GM19023 (cell line): Measurements from ENCODE around the gene BCL7B.
"Not testable (repeated sequence)": the region's sequence is repeated elsewhere in the genome, so short reads cannot be mapped to it uniquely, and the experiment has no call there.

Source experiments
- ATAC-seq: cut with Tn5 transposase; IDR thresholded peaks from one replicate; pipeline ENCODE4 v1.9.1; 2021; ENCODE audit warnings: mild to moderate bottlenecking, moderate library complexity; ENCODE audit not compliant: unreplicated experiment

BCL7B gene

DNA sequence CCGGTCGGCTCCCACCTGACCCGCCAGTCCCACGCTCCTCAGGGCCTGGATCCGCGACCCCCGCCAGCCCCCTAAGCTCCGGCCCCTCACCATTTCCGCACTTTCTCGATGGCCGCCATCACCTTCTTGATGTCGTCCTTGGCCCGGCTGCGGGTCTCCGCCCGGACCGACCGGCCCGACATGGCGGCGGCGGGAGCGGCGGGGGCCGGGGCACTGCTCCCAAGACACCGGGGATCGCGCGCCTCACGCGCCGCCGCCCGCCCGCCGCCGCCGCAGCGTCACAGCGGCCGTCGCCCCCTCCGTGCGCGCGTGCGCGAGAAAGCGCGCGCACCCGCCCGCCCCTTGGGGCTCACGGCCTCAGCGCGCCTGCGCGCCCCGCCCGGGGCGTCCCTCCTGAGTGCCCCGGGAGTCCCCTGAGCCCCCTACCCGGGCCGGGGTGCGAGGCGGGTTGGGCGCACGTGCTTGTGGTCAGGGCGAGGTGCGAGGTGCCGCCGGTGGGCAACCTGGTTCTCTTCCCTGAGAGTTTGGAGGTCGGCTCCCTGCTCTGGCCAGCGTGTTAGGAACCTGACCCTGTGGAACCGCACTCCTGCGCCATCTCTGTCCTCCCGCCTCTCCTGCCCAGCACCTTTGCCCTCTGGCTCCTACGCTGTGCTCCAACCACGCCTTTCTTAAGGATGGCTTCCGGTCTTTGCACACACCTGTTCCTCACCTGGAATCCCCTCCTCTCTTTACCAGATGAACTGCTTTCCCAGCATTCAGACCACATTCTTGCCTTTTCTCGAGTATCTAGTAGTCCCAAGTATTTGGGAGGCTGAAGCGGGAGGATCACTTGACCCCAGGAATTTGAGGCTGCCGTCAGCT lies at the start of gene BCL7B:
Gene BCL7B, minus strand, starts transcription at position 294 of the 861 bp plus-strand sequence. Its CDS starts 112 bp downstream, at position 182.
- peak; percentile 60 for ATAC-seq

DNA sequence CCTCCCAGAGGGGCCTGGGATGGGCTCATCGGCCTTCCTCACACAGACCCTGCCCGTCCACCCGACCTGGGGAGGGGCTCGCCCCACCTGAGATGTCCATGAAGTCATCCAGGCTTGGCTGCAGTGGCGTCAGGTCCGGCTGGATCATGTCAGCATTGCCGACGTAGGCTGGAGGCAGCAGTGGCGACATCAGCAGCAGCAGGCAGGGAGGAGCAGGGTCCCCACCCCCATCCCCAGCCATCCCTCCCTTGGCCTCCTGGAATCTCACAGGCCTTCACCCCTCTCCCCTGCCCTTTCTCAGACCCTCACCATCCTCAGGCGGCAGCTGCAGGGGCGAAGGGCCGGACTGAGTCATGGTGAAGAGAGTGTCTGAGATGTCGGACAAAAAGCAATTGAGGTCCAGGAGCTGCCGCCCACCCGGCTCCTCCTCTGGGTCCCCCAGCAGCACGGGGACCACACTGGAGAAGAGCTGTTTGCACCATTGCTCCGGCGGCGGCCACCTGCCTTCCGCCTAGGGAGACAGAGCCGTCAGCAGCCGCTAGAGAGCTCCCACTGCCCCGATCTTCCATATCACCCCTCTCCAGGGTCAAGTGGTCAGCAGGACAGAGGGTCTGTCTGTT lies 48.2 kb upstream of the BCL7B start:
- ATAC-seq: no peak

DNA sequence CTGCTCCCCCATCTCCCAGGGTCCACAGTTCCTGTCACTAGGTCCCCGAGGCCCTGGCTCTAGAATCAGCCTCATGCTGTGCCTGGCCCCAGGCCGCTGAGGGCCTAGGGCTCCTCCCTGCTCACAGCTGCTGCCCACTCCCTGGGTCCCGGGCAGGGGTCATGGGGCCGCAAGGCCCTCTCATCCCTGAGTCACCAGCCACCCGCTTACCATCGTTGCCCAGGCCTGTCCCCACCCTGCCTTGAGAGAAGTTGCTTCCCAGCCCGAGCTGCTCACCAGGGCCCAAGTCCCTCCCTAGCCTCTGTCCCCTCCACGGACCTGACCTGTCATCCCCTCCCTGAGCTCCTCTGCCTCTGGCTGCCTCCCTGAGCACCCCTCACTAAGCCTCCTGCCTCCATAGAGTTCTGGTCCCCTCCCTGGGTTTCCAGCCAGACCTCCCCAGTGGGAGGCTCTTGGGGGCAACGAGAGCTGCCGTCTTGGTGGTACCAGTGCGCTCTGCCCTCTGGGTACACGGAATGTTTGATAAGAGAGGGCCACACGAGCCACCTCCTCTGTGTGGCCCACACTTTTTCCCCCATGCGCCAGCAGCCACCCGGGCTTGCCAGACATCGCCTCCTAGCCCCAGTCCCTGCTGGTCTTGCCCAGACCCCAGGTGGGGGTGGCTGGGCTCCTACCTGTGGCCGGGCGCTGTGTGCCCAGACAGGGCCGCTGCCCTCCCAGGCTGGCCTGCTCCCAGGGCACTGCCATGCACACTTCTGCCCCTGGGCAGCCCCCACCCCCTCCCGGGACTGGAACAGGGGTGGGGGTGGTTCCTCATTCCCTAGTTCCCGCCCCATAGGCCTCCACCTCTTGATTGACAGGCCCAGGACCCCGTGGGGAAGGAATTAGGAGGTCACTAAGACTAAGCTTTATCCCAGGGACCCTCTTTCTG lies 45.5 kb upstream of the BCL7B start:
- no peak for ATAC-seq

DNA sequence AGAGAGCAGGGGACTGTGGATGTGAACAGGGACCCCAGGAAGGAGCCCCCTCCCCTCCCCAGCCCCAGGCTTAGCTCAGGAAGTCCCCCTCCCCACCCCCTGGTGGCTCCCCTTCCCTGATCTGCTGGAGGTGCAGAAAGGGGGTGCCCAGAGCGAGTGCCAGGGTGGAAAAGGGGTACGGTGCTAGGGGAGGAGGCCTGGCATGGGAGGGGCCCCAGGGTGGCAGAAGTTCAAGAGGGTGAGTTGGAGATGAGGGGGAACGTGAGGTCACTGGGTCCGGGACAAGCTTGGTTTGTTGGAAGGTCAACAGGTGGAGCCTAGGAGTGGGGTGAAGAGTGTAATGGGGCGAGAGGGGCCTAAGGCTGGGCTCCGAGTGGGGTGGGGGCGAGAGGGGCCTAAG lies 42.4 kb upstream of the BCL7B start:
- no peak for ATAC-seq

DNA sequence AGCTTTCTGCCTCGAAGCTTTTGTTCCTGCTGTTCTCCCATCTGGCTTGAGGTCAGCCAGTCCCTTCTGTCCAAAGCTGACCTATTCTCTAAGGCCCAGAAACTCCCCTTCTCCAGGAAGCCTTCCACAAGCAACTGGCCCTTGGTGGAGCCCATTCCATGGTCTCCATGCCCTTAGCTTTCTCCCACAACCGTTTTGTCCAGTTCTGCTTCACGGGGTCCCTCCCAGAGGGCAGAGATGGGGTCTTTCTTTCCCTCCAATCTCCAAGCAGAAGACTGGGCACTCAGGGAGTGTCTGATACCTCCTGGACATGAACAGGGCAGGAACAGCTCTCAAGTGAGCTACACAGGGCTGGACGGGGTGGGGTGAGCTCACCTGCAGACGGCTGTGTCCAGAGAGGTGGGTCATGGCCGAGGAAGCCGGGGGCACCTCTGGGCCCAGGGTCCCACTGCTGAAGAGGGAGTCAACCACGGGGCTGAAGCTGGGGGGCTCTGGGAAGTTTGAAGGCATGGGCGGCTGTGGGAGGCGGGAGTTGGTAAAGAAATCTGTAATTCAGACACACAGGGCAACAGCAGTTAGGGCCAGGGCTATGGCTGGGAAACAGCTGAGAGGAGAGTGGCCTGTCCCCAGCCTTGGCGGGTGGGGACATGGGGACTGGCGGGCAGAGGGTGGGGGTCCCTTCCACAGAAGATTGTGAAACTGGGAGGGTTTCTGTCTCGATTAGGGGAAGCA lies 41.8 kb upstream of the BCL7B start:
- no peak for ATAC-seq

DNA sequence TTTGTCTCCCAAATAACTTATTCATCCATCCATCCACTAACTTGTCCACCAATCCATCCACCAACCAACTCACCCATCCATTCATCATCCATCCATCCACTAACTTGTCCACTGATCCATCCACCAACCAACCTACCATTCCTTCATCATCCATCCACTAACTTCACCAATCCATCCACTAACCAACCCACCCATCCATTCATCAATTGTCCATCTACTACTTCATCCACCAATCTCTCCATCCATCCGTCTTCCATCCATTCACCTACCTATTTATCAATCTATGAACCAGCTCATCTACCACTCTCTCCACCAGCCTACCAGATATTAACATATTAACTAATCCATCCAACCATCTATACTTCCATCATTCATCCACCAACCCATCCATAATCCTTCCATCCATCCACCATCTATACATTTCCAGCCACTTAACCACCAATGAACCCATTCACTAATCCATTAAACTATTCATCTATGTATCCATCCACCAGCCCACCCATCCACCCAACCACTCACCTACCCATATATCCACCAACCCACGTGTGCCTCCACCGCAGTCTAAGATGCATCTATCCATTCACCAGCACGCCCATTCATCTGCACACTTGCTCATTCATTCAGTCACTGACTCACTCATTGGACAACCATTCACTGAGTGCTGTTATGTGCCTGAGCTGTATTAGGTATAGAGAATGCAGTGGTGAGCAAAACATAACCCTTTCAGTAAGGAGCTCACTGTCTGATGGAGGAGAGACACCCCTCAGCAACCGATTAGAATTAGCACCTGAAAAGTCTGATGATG lies 40.7 kb upstream of the BCL7B start:
- no peak for ATAC-seq

DNA sequence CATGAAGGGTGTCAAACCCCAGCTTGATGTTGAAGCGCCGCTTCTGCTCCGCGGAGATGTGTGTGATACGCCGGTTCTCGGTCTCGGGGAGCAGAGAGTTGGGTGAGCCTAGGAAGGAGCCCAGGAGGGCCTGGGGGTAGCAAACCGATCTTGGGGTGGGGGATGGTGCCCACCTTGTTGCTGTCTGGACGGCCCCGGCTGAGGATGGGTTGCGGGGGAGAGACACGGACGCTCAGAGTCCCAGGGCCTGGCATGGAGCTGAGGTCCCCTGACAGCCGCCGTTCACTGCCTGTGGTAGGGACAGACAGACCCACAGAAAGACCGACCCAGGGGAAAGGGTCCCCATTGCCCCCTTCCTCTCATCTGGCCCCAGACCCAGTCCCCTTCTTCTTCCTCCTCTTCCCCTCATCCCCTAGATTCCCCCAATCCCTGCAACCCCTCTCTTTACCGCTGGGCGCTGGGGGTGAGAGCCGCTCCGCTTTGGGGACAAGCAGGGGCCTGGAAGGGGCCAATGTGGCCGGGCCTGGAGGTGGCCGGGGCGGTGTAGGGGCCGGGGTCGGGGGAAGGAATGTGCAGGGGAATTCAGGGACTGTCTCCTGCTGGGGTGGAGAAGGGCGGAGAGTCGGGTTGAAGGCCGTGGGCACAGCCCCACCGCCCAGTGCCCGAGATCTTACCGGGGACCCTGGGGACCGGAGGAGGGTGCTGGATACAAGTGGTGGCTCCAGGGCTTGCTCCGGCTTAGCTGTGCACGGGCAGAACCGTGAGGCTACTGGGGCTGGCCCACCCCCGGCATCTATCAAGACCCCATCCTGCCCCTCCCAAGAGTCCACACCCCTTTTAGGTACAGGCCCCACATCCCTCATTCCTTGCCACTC lies 38.9 kb upstream of the BCL7B start:
- ATAC-seq: no peak

DNA sequence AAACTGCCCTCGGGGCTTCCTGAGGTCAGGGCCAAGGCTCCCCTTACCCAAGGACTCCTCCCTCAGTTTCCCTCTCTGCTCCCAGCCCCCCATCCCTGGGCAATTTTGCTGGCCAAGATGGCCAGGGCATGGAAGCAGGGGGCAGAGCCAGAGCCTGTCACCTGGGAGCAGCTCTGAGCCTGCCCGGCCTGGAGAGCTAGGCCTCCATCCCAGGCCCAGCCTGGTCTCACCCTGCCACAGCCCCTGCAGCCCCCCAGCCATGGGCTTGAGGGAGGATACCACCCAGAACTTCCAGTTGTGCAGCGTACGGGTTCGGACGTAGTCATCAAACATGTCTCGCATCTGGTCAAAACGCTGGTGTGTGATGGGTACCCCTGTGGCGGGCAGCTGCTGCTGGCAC lies 37.9 kb upstream of the BCL7B start:
- ATAC-seq: no peak

DNA sequence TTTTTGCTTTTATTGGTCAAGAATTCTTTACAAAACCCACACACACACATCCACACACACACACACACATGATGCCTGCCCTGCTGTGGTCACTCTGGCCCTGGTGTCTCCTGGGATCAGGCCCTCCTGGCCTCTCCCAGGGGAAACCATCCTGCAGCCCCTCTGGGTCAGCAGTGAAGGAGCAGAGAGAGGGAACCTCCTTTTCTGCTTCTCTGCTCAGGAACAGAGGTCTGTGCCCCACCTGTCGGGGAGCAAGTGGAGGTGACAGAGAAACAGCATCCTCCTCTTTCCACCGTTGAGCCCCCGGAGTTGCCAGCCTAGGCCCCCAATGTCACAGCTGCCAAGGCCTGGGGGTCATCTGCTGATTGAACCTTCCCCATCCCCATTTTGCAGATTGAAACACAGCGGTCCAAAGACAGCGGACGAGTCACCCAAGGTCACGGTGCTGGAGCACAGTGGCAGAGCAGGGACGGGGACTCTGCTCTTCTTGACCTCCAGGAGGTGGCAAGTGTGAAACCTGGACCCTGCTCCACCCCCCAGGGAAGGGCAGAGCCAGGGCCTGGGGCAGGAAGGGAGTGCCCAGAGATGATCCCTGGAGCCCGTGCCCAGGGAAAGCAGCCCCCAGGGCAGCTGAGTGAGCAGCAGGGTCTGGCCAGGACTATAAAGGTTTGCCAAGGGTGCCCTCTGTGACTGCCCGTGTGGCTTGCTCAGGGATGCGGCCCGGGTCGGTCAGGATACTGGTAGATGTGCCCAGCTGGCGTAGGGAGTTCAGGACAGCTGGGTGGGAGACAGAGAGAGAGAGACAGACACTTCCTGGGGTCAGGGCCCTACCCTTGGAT lies 35.9 kb upstream of the BCL7B start:
- ATAC-seq: no peak

DNA sequence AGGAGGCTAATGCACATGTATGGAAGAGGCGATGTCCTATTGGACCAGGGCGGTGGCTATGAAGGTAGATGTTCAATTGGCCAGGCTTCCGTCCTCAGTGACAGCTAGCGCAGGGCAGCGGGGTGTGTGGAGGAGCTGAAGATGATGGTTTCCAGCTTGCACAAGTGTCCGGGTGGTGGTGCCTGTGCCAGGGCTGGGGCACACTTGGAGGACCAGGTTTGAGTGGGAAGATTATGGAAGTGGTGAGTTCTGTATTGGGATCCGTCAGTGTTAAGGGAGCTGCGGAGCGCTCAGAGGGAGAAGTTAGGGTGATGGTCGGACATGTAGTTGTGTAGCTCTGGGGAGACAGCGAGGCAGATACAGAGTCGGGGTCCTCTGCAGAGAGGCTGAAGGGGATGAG lies 29.4 kb upstream of the BCL7B start:
- ATAC-seq: no peak

DNA sequence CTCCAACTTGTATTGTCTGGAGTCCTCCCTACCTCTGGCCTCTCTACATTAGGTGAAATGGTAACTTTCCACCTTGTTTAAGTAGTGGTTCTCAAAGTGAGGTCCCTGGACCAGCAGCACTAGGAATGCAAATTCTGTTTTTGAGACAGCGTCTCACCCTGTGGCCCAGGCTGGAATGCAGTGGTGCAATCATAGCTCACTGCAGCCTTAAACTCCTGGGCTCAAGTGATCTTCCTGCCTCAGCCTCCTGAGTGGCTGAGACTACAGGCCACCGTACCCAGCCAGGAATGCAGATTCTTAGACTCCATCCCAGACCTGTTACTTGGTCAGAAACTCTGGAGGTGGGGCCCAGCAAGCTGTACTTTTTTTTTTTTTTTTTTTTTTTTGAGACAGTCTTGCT lies 27.7 kb upstream of the BCL7B start:
- ATAC-seq: no peak

DNA sequence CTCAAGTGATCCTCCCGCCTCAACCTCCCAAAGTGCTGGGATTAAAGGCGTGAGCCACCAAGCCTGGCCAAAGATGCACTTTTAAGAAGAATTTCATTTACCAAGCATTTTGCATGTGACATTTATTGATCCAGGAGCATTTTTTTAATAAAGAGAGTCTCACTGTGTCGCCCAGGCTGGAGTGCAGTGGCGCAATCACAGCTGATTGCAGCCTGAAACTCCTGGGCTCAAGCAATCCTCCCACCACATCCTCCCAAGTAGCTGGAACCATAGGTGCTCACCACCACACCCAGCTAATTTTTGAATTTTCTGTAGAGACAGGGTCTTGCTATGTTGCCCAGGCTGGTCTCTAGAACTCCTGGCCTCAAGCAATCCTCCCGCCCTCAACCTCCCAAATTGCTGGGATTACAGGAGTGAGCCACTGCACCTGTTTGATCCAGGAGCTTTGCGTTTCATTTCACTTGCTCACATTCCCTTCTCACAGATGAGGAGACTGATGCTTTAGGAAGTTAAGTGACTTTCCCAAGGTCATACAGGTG lies 25.2 kb upstream of the BCL7B start:
- no peak for ATAC-seq

DNA sequence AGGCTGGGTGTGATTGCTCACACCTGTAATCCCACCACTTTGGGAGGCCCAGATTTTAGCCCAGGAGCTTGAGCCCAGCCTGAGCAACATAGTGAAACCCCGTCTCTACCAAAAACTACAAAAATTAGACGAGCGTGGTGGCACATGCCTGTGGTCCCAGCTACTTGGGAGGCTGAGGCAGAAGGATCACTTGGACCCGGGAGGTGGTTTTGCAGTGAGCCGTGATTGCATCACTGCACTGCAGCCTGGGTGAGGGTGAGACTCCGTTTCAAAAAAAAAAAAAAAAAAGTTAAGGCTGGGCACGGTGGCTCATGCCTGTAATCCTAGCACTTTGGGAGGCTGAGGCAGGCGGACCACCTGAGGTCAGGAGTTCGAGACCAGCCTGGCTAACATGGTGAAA lies 23.5 kb upstream of the BCL7B start:
- ATAC-seq: not testable (repeated sequence)

DNA sequence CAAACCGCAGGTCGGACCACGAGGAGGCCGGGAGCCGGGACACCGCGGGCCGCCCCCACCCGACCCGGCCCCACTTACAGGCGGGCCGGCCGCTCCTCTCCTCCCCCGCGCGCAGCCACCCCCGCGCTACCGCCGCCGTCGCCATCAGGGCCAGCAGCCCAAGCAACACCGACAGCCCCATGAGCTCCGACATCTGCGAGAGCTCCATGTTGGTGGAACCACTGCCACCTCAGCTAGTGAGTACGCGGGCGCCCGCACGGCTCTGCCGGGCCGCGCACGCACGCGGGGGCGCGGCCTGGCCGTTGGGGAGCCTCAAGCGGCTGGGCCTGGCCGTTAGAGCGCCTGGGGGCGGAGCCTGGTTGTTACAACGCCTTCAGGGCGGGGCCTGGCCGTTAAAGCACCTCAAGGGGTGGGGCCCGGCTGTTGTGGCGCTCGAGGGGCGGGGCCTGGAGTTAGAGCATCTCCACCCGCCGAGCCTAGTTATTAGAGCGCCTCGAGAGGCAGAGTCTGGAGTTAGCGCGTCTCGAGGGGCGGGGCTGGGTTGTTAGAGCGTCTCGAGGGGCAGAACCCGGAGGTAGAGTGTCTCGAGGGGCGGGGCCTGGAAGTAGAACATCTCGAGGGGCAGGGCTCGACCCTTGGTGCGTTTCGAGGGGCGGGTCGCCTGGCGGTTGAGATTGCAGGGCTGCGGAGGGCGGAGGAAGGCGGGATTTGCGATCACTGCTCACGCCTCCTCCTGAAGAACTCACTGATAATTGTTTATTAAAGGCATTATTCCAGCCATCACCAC lies 21.0 kb upstream of the BCL7B start, which contains the start of gene TBL2:
Gene TBL2, minus strand, starts transcription at position 238 of the 787 bp plus-strand sequence. Its CDS starts 30 bp downstream, at position 208.
- ATAC-seq: peak; percentile 90

DNA sequence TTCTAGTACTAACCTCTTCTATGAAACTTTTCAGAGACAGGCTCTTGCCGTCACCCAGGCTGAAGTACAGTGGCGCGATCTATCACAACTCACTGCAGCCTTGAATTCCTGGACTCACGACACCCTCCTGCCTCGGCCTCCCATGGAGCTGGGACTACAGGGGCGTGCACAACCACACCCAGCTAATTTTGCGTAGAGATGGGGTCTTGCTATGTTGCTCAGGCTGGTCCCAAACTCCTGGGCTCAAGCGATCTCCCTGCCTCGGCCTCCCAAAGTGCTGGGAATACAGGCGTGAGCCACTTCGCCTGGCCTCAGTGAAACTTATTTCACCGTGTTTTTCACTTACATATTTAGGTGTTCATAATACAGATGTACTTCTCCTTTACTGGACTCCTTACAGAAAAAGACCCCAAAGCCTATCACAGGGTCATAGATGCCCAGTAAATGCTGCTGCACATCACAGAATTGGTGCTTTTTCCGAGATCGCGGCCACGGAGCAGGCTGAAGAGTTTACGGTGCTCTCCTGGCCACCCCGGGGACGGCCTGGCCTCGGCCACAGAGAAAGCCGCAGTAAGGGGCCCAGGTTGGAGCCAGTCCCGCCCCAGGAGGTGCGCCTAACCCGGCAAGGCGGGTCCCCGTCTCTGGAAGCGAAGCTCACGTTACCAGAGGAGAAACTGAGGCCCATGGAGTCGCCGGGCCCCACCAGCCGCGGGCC lies 20.3 kb upstream of the BCL7B start:
- peak; percentile 19 for ATAC-seq

DNA sequence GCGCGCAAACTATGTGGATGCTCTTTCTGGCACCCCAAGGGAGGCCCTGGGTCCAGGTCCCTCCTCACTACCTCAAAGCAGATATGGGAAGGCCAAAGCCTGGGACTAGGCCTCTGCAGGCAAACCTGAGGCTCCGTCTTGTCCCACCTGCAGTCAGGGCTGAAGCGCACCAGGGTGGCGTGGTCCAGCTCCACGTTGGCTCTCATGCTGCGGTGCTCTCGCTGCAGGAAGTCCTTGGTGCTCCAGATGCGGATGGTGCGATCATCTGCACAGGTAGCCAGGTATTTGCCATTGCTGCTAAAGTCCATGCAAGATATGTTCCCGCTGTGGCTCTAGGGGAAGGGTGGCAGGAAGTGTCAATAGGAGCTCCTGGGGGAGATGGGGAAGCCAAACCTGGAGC lies 16.3 kb upstream of the BCL7B start:
- no peak for ATAC-seq
